BLaER1 treated with 17β-estradiol and CSF1 and Interleukin-3, amounts not matched to agents 10 nM and 100 nM (cell line): ENCODE measurements around the gene SLC12A9.

ENCODE experiments used
- H3K27ac ChIP-seq, 11 experiments: shearing (Covaris generic); formaldehyde crosslinking; 2 replicates each; pipeline ENCODE4 v1.8.1; 2022
- H3K27me3 ChIP-seq, 11 experiments: shearing (Covaris generic); formaldehyde crosslinking; 2 replicates each; pipeline ENCODE4 v1.8.1; 2022
- H3K36me3 ChIP-seq, 11 experiments: shearing (Covaris generic); formaldehyde crosslinking; 2 replicates each; pipeline ENCODE4 v1.8.1; 2022
- H3K4me1 ChIP-seq, 10 experiments: shearing (Covaris generic); formaldehyde crosslinking; 2 replicates each; pipeline ENCODE4 v1.8.1; 2022
- H3K4me2 ChIP-seq, 11 experiments: shearing (Covaris generic); formaldehyde crosslinking; 2 replicates each; pipeline ENCODE4 v1.8.1; 2022
- H3K4me3 ChIP-seq, 10 experiments: shearing (Covaris generic); formaldehyde crosslinking; 2 replicates each; pipeline ENCODE4 v1.8.1; 2022
- H3K9ac ChIP-seq, 11 experiments: shearing (Covaris generic); formaldehyde crosslinking; 2 replicates each; pipeline ENCODE4 v1.8.1; 2022
- H3K9me3 ChIP-seq, 11 experiments: shearing (Covaris generic); formaldehyde crosslinking; replicated peaks in 1 of 11; 2 replicates each; pipeline ENCODE4 v1.8.1; 2022
- H4K20me1 ChIP-seq, 11 experiments: shearing (Covaris generic); formaldehyde crosslinking; 2 replicates each; pipeline ENCODE4 v1.8.1; 2022
- Cebpa-rat ChIP-seq, 11 experiments: shearing (Covaris generic); IDR thresholded peaks; 2 replicates each; pipeline ENCODE4 v1.8.1; 2022

Gene SLC12A9

GRCh38 chr7:100881136-100881535 is 28.6 kb downstream of the SLC12A9 start:
- H4K20me1 ChIP-seq: peaks cover 71 to 100% (median 99%) of the 10 kb centered on the region in 11 experiments; a peak in 21 of 22 replicates
- no peak overlapping the region for H3K4me3 ChIP-seq
- no peaks in the 10 kb centered on the region for H3K27me3 ChIP-seq
- H3K27ac ChIP-seq: no peak overlapping the region
- peaks cover 81 to 100% (median 100%) of the 10 kb centered on the region in 11 experiments for H3K36me3 ChIP-seq
- H3K9me3 ChIP-seq: no peaks in the 10 kb centered on the region
- no peak for TF ChIP-seq Cebpa-rat (IDR thresholded peaks at IDR 0.05)
- H3K9ac ChIP-seq: peak overlapping the region in 8 of 11 experiments; percentile 27 to 96 (median 44); a peak in 9 of 22 replicates
- H3K4me1 ChIP-seq: peaks cover 64 to 97% (median 88%) of the 10 kb centered on the region in 10 experiments
- no peak overlapping the region for H3K4me2 ChIP-seq

GRCh38 chr7:100882201-100882600 is 29.7 kb downstream of the SLC12A9 start:
- H3K4me2 ChIP-seq: peak overlapping the region in 1 of 11 experiments; percentile 100; a peak in 3 of 22 replicates
- H3K4me3 ChIP-seq: no peak overlapping the region
- peaks cover 84 to 100% (median 100%) of the 10 kb centered on the region in 11 experiments for H3K36me3 ChIP-seq
- H4K20me1 ChIP-seq: peaks cover 67 to 100% (median 99%) of the 10 kb centered on the region in 11 experiments; a peak in 21 of 22 replicates
- no peaks in the 10 kb centered on the region for H3K9me3 ChIP-seq
- H3K27ac ChIP-seq: no peak overlapping the region; a peak in 2 of 22 replicates
- no peaks in the 10 kb centered on the region for H3K27me3 ChIP-seq
- H3K9ac ChIP-seq: peak overlapping the region in 7 of 11 experiments; percentile 32 to 96 (median 45); a peak in 9 of 22 replicates
- H3K4me1 ChIP-seq: peaks cover 64 to 97% (median 88%) of the 10 kb centered on the region in 10 experiments
- TF ChIP-seq Cebpa-rat (IDR thresholded peaks at IDR 0.05): no peak

- Histone ChIP-seq H3K9ac (peak overlapping the region; percentile 25 to 96 (median 54); a peak in 18 of 22 replicates), H3K4me1 (peaks cover 64 to 97% (median 88%) of the 10 kb centered on the region in 10 experiments), H3K27me3 (no peaks in the 10 kb centered on the region), H3K9me3 (no peaks in the 10 kb centered on the region), H3K27ac (peak overlapping the region in 9 of 11 experiments; percentile 6 to 59 (median 26); a peak in 10 of 22 replicates), H3K4me2 (peak overlapping the region; percentile 95 to 100 (median 99); a peak in 21 of 22 replicates), H3K4me3 (no peak overlapping the region), H4K20me1 (peaks cover 62 to 98% (median 96%) of the 10 kb centered on the region in 11 experiments; a peak in 21 of 22 replicates), H3K36me3 (peaks cover 82 to 99% (median 97%) of the 10 kb centered on the region in 11 experiments)
- no peak for TF ChIP-seq Cebpa-rat (IDR thresholded peaks at IDR 0.05)
Measured at GRCh38 chr7:100882785-100883526, 30.4 kb downstream of the SLC12A9 start.

GRCh38 chr7:100884736-100885439 is 32.4 kb downstream of the SLC12A9 start:
- H3K9me3 ChIP-seq: no peaks in the 10 kb centered on the region
- peaks cover 61 to 91% (median 82%) of the 10 kb centered on the region in 10 experiments for H3K4me1 ChIP-seq
- peak overlapping the region; percentile 6 to 95 (median 32); a peak in 18 of 22 replicates for H3K27ac ChIP-seq
- H4K20me1 ChIP-seq: peaks cover 47 to 92% (median 84%) of the 10 kb centered on the region in 11 experiments; a peak in 21 of 22 replicates
- H3K9ac ChIP-seq: peak overlapping the region; percentile 18 to 97 (median 91); a peak in 19 of 22 replicates
- H3K4me2 ChIP-seq: peak overlapping the region; percentile 95 to 100 (median 99)
- H3K4me3 ChIP-seq: peak overlapping the region in 7 of 10 experiments; percentile 3 to 50 (median 36); a peak in 13 of 20 replicates
- peaks cover 72 to 94% (median 90%) of the 10 kb centered on the region in 11 experiments for H3K36me3 ChIP-seq
- no peaks in the 10 kb centered on the region for H3K27me3 ChIP-seq
- TF ChIP-seq Cebpa-rat (IDR thresholded peaks at IDR 0.05): no peak

GRCh38 chr7:100885440-100886141 is 33.1 kb downstream of the SLC12A9 start:
- Histone ChIP-seq H3K27me3 (peaks cover under 1 to 5% (median 4%) of the 10 kb centered on the region in 11 experiments; a peak in 19 of 22 replicates), H3K27ac (peak overlapping the region; percentile 6 to 95 (median 55); a peak in 16 of 22 replicates), H4K20me1 (peaks cover 42 to 85% (median 77%) of the 10 kb centered on the region in 11 experiments; a peak in 21 of 22 replicates), H3K4me2 (peak overlapping the region; percentile 95 to 100 (median 99)), H3K9me3 (no peaks in the 10 kb centered on the region), H3K4me1 (peaks cover 64 to 91% (median 85%) of the 10 kb centered on the region in 10 experiments), H3K9ac (peak overlapping the region; percentile 18 to 97 (median 91); a peak in 19 of 22 replicates), H3K4me3 (peak overlapping the region in 7 of 10 experiments; percentile 3 to 50 (median 36); a peak in 12 of 20 replicates), H3K36me3 (peaks cover 71 to 87% (median 84%) of the 10 kb centered on the region in 11 experiments)
- no peak for TF ChIP-seq Cebpa-rat (IDR thresholded peaks at IDR 0.05)

GRCh38 chr7:100886142-100886935 is 33.8 kb downstream of the SLC12A9 start:
- H3K4me2 ChIP-seq: peak overlapping the region; percentile 95 to 100 (median 99)
- TF ChIP-seq Cebpa-rat (IDR thresholded peaks at IDR 0.05): no peak
- peaks cover 34 to 77% (median 69%) of the 10 kb centered on the region in 11 experiments; a peak in 21 of 22 replicates for H4K20me1 ChIP-seq
- H3K36me3 ChIP-seq: peaks cover 63 to 79% (median 76%) of the 10 kb centered on the region in 11 experiments
- H3K4me3 ChIP-seq: peak overlapping the region in 9 of 10 experiments; percentile 4 to 93 (median 41); a peak in 13 of 20 replicates
- no peaks in the 10 kb centered on the region for H3K9me3 ChIP-seq
- H3K27ac ChIP-seq: peak overlapping the region in 10 of 11 experiments; percentile 52 to 95 (median 79); a peak in 18 of 22 replicates
- peaks cover 8 to 13% (median 12%) of the 10 kb centered on the region in 11 experiments for H3K27me3 ChIP-seq
- peaks cover 71 to 94% (median 90%) of the 10 kb centered on the region in 10 experiments for H3K4me1 ChIP-seq
- peak overlapping the region; percentile 44 to 97 (median 91); a peak in 20 of 22 replicates for H3K9ac ChIP-seq

- peak overlapping the region; percentile 10 to 95 (median 79); a peak in 21 of 22 replicates for H3K27ac ChIP-seq
- H3K36me3 ChIP-seq: peaks cover 57 to 72% (median 69%) of the 10 kb centered on the region in 11 experiments
- H3K4me2 ChIP-seq: peak overlapping the region; percentile 95 to 100 (median 99)
- no peaks in the 10 kb centered on the region for H3K9me3 ChIP-seq
- peak overlapping the region; percentile 4 to 93 (median 38); a peak in 16 of 20 replicates for H3K4me3 ChIP-seq
- peaks cover 71 to 89% (median 85%) of the 10 kb centered on the region in 10 experiments for H3K4me1 ChIP-seq
- peaks cover 15 to 20% (median 19%) of the 10 kb centered on the region in 11 experiments for H3K27me3 ChIP-seq
- no peak for TF ChIP-seq Cebpa-rat (IDR thresholded peaks at IDR 0.05)
- H3K9ac ChIP-seq: peak overlapping the region in 10 of 11 experiments; percentile 45 to 97 (median 92); a peak in 21 of 22 replicates
- H4K20me1 ChIP-seq: peaks cover 28 to 70% (median 62%) of the 10 kb centered on the region in 11 experiments; a peak in 21 of 22 replicates
Measured at GRCh38 chr7:100886936-100887515, 34.5 kb downstream of the SLC12A9 start.
